ENCODE data around the gene COL15A1. TPM values are rescaled to one million over a fixed set of nuclear protein-coding genes. Genes with fewer than 3 reads are reported as not detected.

Gene COL15A1
- total and polyA plus RNA-seq, 2 of the 8 experiments (the other 6 are each of a cell fraction or from before 2014, with no cell fraction given) = 0.12 to 0.15 TPM

DNA sequence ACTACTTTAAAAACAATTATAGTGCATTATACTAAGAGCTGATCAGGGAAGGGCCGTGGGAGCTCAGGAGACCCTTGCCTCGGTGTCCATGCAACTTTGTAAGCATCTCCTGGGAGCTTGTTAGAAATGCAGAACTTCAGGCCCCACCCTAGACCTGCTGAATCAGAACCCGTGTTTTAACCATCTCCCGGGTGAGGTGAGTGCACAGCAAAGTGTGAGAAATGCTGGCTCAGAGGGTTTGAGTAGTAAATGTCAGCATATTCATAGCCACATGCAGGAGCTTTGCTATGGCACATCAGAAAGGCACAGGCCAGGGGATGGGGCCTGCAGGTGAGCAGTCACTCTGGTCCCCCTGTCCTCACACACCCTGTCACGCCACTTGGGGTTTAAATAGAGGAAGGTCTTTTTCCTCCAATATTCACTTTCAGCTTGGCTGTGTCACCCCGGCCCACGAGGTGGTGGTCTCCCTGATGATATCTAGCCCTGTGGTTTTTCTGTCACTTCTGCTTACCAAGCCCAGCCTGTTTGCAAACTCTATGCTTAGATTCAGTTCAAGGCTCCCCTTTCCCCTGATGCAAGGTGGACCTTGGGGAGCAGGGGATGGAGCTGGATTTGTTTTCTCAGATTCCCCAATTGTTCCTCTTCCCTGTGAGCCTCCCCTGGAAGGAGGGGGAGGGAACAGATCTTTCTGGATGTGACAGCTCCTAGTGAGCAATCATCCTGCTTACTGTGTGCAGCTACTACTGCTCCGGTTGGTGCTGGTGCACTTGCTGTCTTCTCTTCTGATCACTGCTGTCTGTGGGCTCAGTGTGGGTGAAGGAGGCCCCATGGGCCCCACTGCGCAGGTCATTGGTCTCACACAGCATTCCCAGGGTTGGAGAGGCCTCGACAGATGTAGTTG is 109.4 kb downstream of the COL15A1 start (continued):
- TF ChIP-seq PHF8 (conservative IDR thresholded peaks at IDR 0.05; ENCODE audit: low read depth, low read length) (no peak), EZH2 (IDR thresholded peaks at IDR 0.05; ENCODE audit: low read depth, low read length, severe bottlenecking) (no peak)

All from H1 (cell line).